Ishikawa (cell line): ENCODE results near the gene CD8A.

Experiments used
- CEBPB ChIP-seq: IDR thresholded peaks from 2 replicates; pipeline ENCODE4 v1.6.1; 2012
- CREB1 ChIP-seq: IDR thresholded peaks from 2 replicates; pipeline ENCODE4 v1.6.1; 2012; ENCODE audit warnings: low read depth
- EGR1 ChIP-seq: IDR thresholded peaks from 2 replicates; pipeline ENCODE4 v1.6.1; 2012
- EP300 ChIP-seq: IDR thresholded peaks from 2 replicates; pipeline ENCODE4 v1.6.1; 2012; ENCODE audit warnings: borderline replicate concordance
- FOXM1 ChIP-seq: IDR thresholded peaks from 2 replicates; pipeline ENCODE4 v1.6.1; 2012; ENCODE audit warnings: low read depth, borderline replicate concordance
- MAX ChIP-seq: IDR thresholded peaks from 2 replicates; pipeline ENCODE4 v1.6.1; 2012
- NFIC ChIP-seq: IDR thresholded peaks from 2 replicates; pipeline ENCODE4 v1.6.1; 2012
- RAD21 ChIP-seq: IDR thresholded peaks from 2 replicates; pipeline ENCODE4 v1.6.1; 2012; ENCODE audit warnings: low read depth
- REST ChIP-seq: IDR thresholded peaks from 2 replicates; pipeline ENCODE4 v1.6.1; 2012; ENCODE audit warnings: low read depth, mild to moderate bottlenecking
- TAF1 ChIP-seq: IDR thresholded peaks from 2 replicates; pipeline ENCODE4 v1.6.1; 2012; ENCODE audit warnings: low read depth, mild to moderate bottlenecking
- TCF12 ChIP-seq: IDR thresholded peaks from 2 replicates; pipeline ENCODE4 v1.6.1; 2012; ENCODE audit warnings: low read depth
- TEAD4 ChIP-seq: IDR thresholded peaks from 2 replicates; pipeline ENCODE4 v1.6.1; 2012
- USF1 ChIP-seq: IDR thresholded peaks from 2 replicates; pipeline ENCODE4 v1.6.1; 2012
- YY1 ChIP-seq: IDR thresholded peaks from 2 replicates; pipeline ENCODE4 v1.6.1; 2012; ENCODE audit warnings: low read depth
- ZBTB7A ChIP-seq: IDR thresholded peaks from 2 replicates; pipeline ENCODE4 v1.6.1; 2012; ENCODE audit warnings: low read depth

Gene CD8A

GRCh38 chr2:86758405-86758804 lies 32.3 kb downstream of the CD8A start:
- no peak for TF ChIP-seq REST
- no peak for TF ChIP-seq NFIC
- no peak for TF ChIP-seq RAD21
- TF ChIP-seq TAF1, result no peak
- no peak for TF ChIP-seq CEBPB
- no peak for TF ChIP-seq TCF12
- no peak for TF ChIP-seq TEAD4
- no peak for TF ChIP-seq YY1
- TF ChIP-seq FOXM1, result no peak

GRCh38 chr2:86753606-86754005 lies 37.1 kb downstream of the CD8A start:
- TF ChIP-seq EGR1 (no peak), TCF12 (no peak), NFIC (no peak), RAD21 (no peak), YY1 (no peak), CEBPB (no peak), CREB1 (no peak), FOXM1 (no peak)

- TF ChIP-seq REST, result no peak
These were observed 37.8 kb downstream of the CD8A start for GRCh38 chr2:86752934-86753333.

- TF ChIP-seq RAD21 (no peak), TAF1 (no peak), ZBTB7A (no peak), EGR1 (no peak), EP300 (no peak), MAX (no peak), FOXM1 (no peak), TCF12 (no peak), CEBPB (no peak), TEAD4 (no peak), USF1 (no peak)
These were observed 38.9 kb downstream of the CD8A start for GRCh38 chr2:86751778-86752177.

GRCh38 chr2:86750240-86750839 lies 40.4 kb downstream of the CD8A start:
- TF ChIP-seq YY1, result no peak
- no peak for TF ChIP-seq NFIC
- no peak for TF ChIP-seq ZBTB7A
- TF ChIP-seq USF1, result no peak
- TF ChIP-seq CREB1, result no peak
- TF ChIP-seq MAX, result no peak
- TF ChIP-seq TEAD4, result no peak
- TF ChIP-seq TCF12, result no peak
- no peak for TF ChIP-seq EP300
- no peak for TF ChIP-seq REST
- no peak for TF ChIP-seq RAD21
- TF ChIP-seq EGR1, result no peak
- no peak for TF ChIP-seq CEBPB
- no peak for TF ChIP-seq TAF1
- no peak for TF ChIP-seq FOXM1
